NCI-H187 treated with DMSO at 0.1 percent for 48 hours (cell line): ENCODE data around the gene HAVCR2.

ENCODE experiments used
- DNase-seq: peaks from one replicate; lab custom pipeline; 2025; lab: John Stamatoyannopoulos, UW

The HAVCR2 gene

DNA sequence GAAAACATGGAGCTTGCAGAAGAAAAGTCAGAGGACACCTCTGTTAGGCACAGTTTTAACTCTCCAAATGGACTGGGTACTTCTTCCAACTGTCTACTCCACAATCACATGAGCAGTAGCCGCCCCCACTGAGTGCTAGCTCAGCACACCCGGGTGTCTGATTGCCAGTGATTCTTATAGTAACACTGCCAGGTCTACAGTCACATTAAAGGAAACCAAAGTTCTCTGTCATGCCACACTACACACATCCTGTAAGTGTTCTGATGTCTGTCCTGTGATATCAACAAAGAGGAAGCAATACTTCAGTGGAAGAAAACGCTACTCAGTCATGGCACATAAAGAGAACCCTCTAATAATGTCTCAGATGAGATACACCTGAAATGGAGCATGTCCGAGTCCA, at the start of gene HAVCR2:
TSS of gene HAVCR2 (minus strand) at position 69 of the 400 bp plus-strand sequence. CDS start at position 8, 61 bp downstream.
- peak; percentile 22 for DNase-seq

DNA sequence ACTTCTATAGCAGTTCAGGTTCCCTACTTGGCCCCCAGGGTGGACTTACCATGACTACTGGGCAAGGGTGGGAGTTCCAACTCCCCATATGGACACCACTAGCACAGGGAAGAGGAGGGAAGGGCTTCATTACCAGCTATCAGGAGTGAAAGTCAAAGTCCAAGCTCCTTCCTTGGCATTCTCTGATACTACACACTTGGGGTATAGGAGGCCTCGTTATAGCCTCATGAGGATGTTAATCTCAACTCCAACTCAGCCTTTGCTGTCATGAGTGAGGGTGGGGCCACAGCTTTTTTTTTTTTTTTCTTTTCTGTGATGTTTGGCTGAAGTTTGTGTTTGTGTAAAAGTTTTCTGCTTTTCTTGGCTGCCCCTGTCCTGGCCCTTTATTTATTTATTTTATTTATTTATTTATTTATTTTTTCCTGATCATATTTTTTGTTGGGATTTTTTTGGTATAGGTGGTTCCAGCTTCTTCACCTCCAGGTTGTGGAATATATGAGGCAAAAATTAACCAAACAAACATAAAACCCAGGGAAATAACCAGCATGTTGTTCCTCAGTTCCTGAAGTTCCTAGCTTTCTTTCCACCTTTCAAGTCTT, 48.5 kb upstream of the HAVCR2 start:
- no peak for DNase-seq

DNA sequence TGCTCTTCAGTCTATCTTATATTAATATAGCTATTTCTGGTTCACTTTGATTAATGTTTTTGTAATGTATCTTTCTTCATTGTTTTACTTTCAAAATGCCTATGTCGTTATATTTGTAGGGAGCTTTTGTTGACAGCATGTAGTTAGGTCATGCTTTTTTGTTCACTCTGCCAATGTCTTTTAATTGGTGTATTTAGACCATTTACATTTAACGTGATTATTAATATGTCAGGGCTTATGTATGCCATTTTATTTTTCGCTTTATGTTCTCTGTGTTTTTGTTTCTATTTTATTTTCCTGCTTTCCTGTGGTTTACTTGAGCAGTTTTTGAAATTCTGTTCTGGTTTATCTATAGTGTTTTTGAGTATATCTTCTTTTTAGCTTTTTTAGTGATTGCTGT, 46.5 kb upstream of the HAVCR2 start:
- no peak for DNase-seq

DNA sequence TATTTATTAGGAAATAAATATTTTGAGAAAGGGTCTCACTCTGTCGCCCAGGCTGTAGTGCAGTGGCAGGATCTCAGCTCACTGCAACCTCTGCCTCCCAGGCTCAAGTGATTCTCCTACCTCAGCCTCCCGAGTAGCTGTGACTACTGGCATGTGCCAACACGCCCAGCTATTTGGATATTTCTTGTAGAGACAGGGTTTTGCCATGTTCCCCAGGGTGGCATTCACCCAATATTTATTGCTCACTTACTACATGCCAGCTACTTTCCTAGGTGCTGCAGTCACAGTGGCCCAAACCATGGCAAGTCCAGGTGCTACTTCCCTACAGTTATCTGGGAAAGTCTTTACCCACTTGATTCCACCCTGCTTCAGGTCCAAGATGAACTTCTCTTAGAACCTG, 42.2 kb upstream of the HAVCR2 start:
- DNase-seq = no peak

DNA sequence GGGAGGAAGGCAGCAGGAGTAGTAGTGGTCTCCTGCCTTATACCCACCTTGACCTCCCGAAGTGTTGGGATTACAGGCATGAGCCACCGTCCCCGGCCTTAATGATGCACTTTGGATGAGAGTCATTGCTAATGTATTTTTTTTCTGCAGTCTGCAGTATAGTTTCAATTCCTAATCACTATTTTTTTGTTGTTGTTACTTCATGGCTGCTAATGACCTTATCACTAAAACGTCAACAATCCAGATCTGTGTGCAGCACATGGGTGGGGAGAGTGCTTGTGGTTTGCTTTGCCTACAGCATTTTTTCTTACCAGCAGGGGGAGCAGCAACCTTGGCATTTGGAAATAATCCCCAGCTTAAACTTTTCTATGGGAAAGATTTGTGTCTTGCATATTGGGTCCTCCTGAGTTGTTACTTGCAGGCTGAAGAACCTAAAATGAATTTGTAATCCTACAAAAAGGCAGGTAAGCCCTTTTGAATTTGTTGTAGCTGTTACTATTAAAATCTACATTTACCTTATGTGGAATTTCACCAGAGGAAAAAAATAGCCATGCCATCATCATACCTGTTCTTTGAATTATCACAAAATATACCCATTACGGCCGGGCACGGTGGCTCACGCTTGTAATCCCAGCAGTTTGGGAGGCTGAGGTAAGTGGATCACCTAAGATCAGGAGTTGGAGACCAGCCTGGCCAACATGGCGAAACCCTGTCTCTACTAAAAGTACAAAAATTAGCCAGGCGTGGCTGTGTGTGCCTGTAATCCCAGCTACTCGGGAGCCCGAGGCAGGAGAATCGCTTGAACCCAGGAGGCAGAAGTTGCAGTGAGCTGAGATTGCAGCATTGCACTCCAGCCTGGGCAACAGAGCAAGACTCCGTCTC, 40.1 kb upstream of the HAVCR2 start:
- DNase-seq = no peak

DNA sequence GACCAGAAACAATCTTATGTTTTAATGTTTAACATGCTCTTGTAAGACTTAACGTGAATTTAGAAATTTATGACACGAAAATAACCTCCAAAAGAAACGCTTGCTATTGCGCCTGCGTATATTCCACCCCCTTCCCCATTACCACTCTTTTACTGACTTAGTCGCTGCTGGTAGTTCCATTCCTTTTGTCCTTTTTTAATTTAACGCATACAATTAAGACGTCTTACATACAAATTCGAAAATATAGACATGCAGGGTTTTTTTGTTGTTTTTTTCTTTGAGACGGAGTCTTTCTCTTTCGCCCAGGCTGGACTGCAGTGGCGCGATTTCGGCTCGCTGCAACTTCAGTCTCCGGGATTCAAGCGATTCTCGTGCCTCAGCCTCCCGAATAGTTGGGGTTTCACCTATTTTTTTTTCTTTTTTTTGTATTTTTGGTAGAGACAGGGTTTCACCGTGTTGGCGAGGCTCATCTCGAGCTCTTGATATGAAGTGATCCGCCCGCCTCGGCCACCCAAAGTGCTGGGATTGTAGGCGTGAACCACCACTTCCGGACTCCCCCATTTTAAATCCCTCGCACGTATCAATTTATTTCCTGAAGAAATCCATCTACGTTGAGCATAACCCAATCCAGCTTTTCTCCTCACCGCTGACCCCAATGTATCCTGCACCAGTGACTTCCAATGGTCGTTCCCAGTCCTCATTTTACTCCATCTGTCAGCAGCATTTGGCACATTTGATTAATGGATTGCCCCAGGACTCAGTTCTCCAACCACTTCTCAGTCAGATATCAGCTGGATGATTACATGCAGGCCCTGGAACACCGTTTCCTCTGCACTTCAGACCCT, 34.5 kb upstream of the HAVCR2 start:
- no peak for DNase-seq

DNA sequence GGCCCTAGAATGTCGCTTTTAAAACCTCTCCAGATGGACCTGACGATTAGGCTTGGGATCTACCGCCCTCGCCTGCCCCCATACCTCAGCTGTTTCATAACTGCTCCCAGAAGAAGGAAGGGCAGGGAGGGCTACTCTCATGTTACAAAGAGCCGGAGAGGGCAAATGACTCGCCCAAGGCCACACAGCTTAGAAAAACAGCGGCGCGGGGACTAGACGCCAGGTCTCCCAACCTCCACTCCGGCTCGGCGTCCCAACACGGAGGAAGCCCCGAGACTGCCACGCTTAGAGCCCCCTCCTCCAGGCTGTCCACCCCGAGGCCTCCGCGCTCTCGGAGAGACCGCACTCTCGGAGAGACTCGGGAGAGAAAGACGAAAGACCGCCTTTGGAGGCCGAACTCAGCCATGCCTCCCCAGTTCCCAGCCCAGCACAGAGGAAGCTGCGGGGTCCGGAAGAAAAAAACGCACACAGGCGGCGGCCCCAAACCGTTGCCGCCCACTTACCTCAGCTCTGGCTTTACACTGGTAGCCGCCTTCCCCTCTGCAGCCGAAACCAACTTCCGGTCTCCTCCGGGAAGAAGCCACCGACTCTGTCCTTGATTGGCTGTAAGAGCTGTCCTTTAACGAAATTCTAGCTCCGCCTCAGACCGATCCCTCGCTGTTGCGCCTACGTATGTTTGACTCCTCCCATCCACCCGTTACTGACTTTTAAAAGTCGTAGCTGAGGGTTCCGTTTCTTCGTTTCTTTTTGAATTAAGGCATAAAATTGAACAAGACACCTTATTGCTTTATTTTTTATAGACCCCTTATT, 33.7 kb upstream of the HAVCR2 start, which contains the start of gene MED7:
TSS of gene MED7 (minus strand) at position 549 of the 810 bp plus-strand sequence. CDS start 3,434 bp downstream, outside the sequence.
- DNase-seq = peak; percentile 93

DNA sequence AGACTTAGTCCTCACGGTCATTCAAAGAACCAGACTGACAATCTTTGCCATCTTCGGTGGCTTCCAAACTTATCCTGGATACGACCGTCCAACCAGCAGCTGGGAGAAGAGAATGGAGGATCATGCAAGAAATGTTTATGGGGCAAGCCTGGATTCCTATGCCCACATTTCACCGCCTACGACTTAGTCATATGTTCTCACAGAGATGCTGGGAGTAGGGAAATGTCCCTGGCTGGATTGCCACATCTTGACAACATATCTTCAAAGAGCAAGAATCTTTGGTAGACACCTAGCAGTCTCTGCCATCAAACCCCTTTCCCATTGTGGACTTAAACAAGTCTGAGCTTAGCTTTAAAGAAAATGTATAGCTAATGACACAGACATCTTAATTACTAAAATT, 28.8 kb upstream of the HAVCR2 start:
- no peak for DNase-seq

DNA sequence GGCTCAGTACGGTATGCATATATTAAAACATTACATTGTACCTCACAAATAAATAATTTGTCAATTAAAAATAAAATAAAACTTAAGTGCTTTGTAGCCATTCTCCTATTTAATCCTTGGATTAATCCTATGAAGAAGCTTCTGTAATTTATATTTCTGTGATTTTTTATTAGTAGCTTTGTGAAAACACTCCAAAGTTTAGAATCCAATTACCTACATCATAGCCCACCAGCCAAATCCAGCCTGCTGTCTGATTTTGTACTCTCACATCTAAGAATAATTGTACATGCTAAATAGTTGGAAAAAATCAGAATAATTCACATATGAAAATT, 23.4 kb upstream of the HAVCR2 start:
- DNase-seq = no peak

DNA sequence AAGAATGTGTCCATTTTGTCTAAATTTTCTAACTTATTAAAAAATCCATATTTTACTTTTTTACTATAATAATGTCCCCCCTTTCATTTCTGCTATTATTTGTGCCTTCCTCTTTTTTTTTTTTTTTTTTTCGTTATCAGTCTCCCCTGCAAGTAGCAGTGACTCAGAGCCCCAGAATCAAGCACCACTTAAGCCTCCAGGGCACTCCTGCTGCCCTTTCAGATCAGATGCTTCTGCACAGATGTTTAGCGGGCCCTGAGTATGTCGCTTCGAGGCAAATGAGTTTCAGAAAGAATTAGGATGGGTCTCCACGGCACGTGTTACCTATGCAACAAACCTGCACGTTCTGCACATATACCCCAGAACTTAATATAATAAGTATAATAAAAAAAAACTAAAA, 22.1 kb upstream of the HAVCR2 start:
- DNase-seq = no peak

DNA sequence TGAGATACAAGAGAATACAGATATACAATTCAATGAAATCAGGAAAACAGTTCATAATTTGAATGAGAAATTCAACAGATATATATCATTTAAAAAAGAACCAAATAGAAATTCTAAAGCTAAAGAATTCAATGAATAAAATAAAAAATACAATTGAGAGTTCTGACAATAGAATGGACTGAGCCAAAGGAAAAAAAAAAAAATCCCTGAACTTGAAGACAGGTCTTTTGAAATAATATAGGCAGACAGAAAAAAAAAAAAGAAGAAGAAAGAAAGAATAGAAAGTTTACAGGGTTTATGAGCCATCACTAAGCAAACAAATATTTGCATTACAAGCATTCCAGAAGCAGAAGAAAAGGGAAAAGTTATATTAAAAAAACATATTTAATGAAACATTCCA, 12.9 kb upstream of the HAVCR2 start:
- DNase-seq = no peak

DNA sequence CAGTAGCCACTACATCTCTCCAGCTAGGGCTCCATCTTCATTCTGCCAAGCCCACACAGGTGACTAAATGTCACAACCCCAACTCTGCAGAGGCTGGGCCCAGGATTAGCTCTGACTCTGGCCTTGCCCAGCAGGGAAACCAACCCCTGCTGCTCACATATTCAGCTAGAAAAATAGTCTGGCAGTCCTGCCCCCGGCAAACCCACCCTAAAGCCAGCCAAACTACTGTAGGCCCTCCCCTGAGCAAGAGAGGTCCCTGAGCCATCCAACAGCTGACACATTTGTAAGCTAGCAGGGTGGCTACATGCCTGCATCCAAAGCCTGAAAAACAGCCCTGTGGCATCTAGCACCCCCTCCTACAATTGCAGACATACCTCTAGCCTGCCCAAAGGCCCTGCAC, 11.3 kb upstream of the HAVCR2 start:
- DNase-seq = no peak

DNA sequence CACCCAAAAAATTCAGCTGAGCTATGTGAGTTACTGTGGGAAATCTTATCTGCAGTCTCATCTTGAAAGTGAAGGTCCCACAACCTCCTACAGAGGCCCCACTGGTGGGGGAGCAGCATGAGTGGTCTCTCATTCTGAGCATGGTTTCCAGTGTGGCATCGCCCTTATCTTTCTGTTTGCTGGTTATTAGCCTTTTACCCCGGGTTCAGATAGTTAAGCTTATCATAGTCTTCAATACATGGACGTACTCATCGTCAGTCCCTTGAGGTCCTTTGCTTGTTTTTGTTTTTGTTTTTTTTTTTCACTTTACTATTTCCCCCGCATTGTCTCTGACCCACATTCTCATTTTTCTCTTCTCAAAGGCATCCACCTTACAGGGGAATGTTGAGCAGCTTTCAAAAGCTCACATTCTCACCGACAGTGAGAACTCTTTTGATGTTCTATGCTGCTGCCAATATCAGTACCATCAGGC, 7.7 kb upstream of the HAVCR2 start:
- no peak for DNase-seq

DNA sequence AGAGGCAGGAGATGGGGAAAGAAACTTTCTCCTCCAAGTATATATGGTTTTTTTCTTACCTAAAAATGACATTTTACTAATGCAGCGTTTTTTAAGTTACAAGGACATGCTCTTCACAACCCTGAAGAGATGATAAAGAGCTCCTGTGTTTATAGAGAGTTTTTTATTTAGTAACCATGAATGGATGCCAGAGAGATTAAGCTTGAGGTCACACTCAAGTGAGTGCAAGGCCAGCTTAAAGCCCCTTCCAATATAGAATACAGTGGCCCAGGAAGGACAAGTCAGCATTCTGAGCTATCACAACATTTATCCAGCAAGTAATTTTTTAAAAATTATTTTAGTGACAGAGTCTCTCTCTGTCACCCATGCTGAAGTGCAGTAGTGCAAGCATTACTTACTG, 6.7 kb upstream of the HAVCR2 start:
- no peak for DNase-seq

DNA sequence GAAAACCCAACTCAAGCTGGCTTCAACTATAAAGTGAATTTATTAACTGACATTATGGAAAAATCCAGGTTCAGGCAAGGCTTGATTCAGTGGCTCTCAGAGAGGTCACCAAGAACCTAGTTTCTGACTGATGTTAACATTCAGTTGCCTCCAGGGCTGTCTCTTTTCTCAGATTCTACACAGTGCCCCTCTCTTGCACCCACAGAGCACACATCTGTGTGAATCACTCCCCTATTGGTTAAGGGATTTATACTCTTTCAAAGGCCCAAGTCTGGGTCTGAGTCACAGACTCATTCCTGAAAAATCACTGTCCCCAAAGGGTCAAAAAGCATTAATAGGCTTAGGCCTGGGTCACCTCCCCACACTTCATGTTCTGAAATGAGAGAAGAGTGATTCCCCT, 6.2 kb upstream of the HAVCR2 start:
- DNase-seq = no peak

DNA sequence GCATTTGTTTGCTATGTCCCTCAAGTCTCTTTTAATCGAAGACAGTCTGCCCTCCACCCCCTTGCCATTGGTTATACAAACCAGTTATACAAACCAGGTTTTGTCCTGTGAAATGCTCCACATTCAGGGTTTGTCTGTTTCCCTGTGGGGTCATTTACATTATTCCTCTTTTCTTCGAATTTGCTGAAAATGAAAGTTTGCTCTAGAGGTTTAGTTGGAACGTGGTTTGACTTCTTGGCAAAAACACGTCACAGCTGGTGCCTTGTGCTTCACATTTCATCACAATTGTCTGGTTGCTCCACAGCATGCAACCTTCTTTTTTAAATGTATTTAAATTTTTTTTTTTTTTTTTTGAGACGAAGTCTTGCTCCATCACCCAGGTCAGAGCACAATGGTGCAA, 4.2 kb upstream of the HAVCR2 start:
- no peak for DNase-seq

DNA sequence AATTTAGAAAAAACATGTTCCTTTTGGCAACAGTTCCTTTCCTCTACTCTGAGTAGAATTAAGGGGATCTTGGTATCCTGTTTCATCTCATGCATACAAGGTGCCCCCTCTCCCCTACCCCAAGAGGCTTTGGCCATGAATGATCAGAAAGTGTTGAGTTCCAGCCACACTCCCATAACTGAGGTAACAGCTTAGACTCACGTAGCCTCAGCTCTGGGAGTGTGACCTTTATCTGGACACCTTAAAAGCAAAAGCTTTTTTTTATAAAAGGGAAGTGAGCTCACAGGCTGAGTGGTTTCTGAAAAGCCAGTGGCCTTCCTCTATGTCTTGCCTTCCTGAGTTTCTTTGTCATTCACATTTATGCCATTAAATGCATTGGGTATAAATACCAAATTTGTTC, 900 bp upstream of the HAVCR2 start:
- DNase-seq = no peak

DNA sequence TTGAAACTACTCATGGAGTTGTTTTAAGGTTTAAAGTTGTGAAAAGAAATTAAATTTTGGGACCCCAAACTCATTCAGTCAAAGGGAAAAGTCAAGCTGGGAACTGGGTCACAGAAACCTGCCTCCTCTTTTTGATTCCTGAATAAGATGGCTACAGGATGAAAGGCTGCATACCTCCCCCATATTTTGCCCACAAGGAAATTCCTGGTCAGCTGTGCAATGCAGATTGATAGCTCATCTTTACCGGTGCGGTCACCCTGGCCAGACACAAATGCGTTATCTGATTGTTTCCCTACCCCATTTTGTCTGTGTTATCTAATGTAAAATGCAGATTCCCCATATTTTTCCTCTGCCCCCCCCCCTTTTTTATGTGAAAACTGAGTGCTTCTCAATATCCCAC, 1.3 kb downstream of the HAVCR2 start:
- DNase-seq = no peak

DNA sequence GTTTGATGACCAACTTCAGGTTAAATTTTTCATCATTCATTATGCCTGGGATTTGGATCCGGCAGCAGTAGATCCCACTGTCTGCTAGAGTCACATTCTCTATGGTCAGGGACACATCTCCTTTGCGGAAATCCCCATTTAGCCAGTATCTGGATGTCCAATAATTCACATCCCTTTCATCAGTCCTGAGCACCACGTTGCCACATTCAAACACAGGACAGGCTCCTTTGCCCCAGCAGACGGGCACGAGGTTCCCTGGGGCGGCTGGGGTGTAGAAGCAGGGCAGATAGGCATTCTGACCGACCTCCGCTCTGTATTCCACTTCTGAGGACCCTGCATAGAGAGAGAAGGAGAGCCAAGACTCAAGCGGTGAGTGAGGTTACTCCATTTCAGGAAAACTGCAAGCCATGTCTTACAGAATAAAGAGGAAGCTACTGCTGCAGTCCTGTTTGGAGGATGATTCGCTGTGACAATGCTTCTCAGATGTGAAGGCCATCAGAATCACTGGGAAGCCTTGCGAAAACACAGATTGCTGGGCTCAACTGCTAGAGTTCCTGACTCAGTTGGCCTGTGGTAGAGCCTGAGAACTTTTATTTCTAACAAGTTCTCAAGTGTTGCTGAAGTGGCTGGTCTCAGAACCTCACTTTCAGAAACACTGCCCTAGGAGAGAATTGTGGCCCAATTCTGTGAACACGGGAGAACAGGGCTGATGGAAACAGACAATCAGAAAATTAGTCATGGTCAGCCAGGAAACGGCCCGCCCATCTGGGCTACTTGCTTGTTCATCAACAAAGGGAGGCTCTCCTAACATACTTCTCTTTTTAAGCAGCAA, 2.0 kb downstream of the HAVCR2 start:
- DNase-seq = no peak

DNA sequence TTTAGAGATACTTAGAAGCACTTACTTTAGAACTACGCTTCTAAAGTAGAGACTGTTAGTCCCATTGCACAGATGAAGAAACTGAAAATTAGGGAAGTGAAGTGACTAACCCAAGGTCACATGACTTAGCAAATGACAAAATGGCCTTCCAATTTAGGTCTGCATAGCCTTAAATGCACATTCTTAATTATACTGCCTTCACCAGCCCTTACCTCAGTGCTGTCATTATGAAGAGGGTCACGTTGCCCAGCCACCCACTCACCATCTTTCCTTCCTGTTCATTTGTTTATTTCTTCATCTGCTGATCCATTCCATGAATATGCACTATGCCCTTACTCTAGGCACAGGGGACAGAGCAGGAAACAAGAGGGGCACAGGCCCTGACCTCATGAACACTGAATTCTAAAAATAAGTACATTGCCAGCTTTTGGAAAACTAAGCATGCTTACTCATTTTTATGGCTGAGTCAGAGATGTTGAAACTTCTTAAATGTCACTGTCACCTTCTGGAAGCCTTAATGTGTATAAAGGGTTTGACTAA, 8.6 kb downstream of the HAVCR2 start:
- DNase-seq = no peak
